ENCODE measurements around the gene CISH. TPM values are rescaled to one million over a fixed set of nuclear protein-coding genes. Genes with fewer than 3 reads are reported as not detected.

Gene CISH
- total and polyA plus RNA-seq, 9 of the 15 experiments (the other 6 are each of a cell fraction or from before 2014, with no cell fraction given) = 1.7 to 47.7 (median 18.3) TPM

GRCh38 chr3:50612234-50612882 lies 784 bp upstream of the CISH start (continued):
- TF ChIP-seq MNT (conservative IDR thresholded peaks at IDR 0.05) (peak; percentile 24 to 91), NR2F6 (CRISPR knock-in tag; IDR thresholded peaks at IDR 0.05) (no peak), SAFB2 (IDR thresholded peaks at IDR 0.05; ENCODE audit: borderline replicate concordance, low read depth, low read length, severe bottlenecking) (no peak), NR2C2 (CRISPR knock-in tag; IDR thresholded peaks at IDR 0.05) (no peak), NR2C2 (tag; IDR thresholded peaks at IDR 0.05) (peak; percentile 55), ZNF778 (CRISPR knock-in tag; IDR thresholded peaks at IDR 0.05) (no peak), YY1 (IDR thresholded peaks at IDR 0.05; ENCODE audit: borderline replicate concordance in 1 of 3, control insufficient read depth in 1 of 3, extremely low read depth in 1 of 3, insufficient read depth in 3 of 3, insufficient read length in 1 of 3, insufficient replicate concordance in 2 of 3, low read depth in 1 of 3, low read length in 2 of 3) (peak in 2 of 3 experiments; percentile 13 to 35), ZBED1 (IDR thresholded peaks at IDR 0.05) (no peak), DIDO1 (tag; IDR thresholded peaks at IDR 0.05; ENCODE audit: low read depth) (no peak), POLR2H (tag; IDR thresholded peaks at IDR 0.05; ENCODE audit: low read depth) (peak; percentile 83; the same call in 1 of the 2 replicates), TAF9B (IDR thresholded peaks at IDR 0.05; ENCODE audit: partially characterized antibody) (peak; percentile 40), FOXP1 (CRISPR knock-in tag; IDR thresholded peaks at IDR 0.05) (no peak), BRD9 (IDR thresholded peaks at IDR 0.05; ENCODE audit: low read depth, partially characterized antibody) (no peak), TEAD4 (IDR thresholded peaks at IDR 0.05; ENCODE audit: low read length) (peak; percentile 58), TEAD4 (CRISPR knock-in tag; IDR thresholded peaks at IDR 0.05; ENCODE audit: borderline replicate concordance) (no peak), CUX1 (CRISPR knock-in tag; IDR thresholded peaks at IDR 0.05) (no peak), E2F6 (IDR thresholded peaks at IDR 0.05; ENCODE audit: borderline replicate concordance in 1 of 2, extremely low read depth in 1 of 2, insufficient read depth in 1 of 2, insufficient read length in 1 of 2, low read depth in 1 of 2, low read length in 1 of 2, poor library complexity in 1 of 2, severe bottlenecking in 1 of 2) (peak in 1 of 2 experiments; percentile 26), SREBF2 (CRISPR knock-in tag; IDR thresholded peaks at IDR 0.05) (no peak), NCOA6 (IDR thresholded peaks at IDR 0.05) (no peak), L3MBTL2 (IDR thresholded peaks at IDR 0.05) (no peak; the same call in 1 of the 2 replicates)

Measured in K562 (cell line).